Fibroblast of skin of right biceps (primary cell): Measurements from ENCODE around the gene PANK4.

Experiments used
- DNase-seq: peaks from one replicate; pipeline ENCODE4 v3.0.0-alpha.2; 2013

The PANK4 gene

DNA sequence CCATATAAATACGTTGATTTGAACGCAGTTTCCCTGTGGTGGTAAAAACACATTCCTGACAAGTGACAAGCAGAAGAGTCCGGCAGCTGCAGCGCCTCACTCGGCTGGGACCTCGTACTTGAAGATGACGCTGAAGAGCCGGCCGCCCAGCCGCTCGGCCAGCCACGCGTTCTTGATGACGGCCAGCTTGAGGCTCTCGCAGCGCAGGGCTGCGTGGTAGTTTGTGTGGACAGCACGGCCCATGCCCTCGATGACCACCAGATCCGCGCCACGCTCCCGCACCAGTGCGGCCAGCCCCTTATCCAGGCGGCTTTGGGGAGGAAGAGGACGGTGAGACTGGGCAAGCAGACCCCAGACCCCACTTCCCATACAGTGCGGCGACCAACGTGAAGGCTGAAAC, 17.6 kb downstream of the PANK4 start:
- no peak for DNase-seq

DNA sequence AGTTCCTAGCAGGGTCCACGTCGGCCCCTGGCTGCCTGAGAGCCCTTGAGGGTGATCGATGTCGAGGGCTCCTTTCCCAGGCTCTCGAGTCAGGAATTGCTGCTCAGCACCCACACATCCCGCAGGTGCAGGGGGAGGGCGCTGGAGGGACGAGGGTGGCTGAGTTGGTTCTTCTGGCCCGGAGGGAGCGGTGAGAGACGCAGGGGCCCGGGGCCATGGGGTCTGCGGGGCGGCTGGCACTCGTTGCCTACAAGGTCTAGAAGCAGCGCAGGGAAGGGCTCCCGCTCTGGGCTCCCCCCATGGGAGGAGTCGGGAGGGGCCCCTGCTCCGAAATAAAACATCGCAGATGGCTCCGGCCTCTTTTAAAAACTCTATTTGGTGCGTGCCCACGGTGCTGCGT, 18.2 kb downstream of the PANK4 start:
- no peak for DNase-seq

DNA sequence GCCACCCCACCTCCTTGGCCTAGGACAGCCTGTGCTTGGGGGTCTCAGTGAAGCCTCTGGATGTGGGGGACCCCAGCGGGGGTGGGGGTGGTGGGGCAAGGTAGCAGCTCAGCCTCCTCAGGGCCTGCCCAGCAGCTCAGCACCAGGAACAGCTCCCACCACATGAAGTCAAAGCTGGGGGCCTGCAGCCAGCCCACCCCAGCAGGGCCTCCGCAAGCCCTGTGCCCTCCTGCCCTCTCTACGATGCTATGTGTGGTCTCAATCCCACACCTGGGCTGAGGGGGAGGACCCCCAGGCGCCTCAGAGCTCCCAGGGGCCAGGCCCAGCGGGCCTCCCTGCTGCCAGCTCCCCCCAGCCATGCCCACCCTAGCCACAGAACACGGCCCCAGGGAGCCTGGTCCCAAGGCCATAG, 18.6 kb downstream of the PANK4 start:
- no peak for DNase-seq

DNA sequence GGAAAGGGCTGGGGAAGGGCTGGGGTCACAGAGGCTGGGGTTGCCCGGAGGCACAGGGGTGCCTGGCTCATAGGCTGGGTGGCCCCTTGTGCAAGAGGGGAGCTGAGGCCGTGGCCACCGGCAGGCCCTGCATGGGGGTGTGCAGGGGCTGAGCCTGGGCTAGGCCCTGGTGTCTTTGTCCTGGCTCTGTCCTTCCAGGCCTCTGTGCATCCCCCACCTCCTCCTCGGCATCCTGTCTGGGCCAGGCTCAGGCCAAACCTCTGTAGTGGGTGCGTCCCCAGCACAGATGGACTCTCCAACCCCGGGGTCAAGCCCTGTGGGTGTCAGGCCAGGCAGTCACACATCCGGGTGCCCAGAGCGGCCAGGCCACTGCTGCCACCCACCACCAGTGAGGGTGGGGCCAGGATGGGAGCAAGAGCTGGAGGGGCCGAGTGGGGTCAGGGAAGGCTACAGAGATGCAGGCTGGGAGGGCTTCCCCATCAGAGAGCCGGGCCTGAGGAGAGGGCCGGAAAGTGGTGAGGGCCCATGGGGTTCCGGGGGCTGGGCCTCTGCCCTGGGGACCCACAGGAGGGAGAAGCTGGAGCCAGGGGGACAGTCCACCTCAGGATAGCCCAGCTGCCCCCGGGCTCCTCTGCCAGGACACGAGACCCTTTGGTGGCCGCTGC, 19.4 kb downstream of the PANK4 start:
- DNase-seq, result no peak

DNA sequence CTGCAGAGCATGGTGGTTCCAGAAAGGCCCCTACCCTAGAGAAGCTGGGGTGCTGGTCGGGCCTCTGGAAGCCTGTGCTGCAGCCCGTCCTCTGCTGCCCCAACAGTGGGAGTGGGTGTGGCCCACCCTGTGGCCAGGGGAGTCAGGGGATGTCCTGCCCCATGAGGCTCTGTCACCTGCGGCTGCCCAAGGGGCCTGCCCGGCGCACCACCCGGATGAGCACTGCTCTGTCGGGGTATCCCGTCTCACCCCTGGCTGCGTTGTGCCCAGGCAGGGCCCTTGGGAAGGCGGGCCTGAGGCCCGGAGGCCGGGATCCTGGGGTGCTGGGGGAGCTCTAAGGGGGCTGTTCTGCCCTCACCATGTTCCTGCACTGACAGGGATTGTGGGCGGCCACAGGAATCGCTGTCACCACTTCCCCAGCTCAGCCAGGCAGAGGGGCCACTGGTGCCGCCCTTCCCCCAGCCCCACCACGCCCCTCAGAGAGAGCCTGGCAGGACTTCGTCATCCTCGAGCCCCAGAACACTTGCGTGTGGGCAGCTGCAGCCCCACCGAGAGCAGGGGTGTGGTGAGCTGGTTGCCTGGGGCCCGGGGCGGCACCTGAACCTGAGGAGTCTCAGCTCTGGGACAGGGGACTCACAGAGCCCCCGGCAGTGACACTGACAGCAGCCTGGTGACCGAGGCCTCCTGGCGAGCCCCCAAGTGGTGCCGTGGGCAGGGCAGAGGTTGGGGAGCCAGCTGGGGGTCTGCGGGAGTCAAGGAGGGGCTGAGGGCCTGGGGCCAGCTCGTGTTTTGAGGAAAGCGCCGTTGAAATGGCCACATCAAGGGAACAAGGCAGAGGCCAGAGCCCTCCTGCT, 20.2 kb downstream of the PANK4 start:
- DNase-seq, result no peak

DNA sequence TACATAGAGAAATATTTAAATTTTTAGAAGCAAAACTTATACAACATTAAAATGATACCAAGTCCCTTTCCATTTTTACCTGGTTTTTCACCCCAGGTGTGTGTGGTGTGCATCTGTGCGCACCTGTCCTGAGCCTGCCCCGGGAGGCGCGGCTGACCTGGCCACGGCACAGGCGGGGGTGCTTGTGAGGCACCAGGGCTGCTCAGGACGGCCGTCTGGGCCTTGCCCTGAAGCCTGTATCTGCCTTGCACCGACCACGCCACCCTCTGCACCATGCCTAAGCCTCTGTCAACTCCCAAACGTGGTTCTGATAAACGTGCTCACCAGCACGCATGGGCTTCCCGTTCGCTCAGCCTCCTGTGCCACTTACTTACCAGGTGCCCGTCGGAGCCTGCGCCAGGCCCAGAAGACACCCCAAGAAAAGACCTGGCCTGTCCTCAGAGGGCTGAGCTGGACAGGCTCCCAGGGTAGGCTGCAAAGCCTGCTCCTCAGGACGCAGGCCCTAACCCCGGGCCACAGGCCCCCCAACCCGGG, 20.9 kb downstream of the PANK4 start:
- DNase-seq, result no peak

DNA sequence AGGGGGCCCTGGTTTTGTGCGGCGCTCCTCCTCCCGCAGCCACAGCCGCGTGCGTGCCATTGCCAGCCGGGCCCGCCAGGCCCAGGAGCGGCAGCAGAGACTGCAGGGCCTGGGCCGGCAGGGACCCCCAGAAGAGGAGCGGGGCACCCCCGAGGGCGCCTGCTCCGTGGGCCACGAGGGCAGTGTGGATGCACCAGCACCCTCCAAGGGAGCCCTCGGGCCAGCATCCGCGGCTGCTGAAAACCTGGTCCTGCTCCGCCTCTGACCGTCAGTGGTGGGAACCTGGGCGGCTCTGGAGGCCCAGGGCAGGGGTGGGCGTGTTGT, 21.5 kb downstream of the PANK4 start:
- DNase-seq, result no peak

DNA sequence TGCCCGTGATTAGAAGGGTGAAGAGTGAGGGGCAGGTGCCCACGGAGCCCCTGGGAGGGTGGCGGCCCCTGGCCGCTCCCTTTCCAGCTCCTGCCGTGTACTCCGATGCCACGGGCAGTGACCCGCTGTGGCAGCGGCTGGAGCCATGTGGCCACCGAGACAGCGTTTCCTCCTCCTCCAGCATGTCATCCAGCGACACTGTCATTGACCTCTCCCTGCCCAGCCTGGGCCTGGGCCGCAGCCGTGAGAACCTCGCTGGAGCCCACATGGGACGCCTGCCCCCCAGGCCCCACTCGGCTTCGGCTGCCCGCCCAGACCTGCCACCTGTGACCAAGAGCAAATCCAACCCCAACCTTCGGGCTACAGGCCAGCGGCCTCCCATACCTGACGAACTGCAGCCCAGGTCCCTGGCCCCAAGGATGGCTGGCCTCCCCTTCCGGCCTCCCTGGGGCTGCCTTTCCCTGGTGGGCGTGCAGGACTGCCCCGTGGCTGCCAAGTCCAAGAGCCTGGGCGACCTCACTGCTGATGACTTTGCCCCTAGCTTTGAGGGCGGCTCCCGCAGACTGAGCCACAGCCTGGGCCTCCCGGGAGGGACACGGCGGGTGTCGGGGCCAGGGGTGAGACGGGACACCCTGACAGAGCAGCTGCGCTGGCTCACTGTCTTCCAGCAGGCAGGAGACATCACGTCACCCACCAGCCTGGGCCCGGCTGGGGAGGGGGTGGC, 22.0 kb downstream of the PANK4 start:
- no peak for DNase-seq

DNA sequence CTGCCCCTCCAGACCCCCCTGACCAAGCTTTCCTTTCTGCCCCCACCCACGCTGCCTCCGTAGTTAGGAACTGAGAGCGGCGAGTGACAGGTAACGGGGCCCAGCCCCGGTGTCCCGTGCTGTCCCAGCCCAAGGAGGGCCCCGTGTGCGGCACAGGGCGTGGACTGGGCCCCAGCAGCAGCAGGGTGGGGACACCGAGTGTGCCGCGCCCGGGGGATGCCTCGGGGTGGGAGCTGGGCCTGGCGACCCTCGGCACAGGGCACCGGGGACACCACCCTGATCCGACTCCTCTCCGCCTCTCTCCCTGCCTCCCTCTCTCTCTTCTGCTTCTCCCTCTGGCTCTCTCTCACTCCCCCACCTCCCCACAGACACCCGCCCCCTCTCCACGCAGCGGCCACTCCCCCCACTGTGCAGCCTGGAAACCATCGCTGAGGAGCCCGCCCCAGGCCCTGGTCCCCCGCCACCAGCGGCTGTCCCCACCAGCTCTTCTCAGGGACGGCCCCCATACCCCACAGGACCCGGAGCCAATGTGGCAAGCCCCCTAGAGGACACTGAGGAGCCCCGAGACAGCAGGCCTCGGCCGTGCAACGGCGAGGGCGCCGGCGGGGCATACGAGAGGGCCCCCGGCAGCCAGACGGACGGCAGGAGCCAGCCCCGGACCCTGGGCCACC, 22.7 kb downstream of the PANK4 start:
- DNase-seq, result no peak

DNA sequence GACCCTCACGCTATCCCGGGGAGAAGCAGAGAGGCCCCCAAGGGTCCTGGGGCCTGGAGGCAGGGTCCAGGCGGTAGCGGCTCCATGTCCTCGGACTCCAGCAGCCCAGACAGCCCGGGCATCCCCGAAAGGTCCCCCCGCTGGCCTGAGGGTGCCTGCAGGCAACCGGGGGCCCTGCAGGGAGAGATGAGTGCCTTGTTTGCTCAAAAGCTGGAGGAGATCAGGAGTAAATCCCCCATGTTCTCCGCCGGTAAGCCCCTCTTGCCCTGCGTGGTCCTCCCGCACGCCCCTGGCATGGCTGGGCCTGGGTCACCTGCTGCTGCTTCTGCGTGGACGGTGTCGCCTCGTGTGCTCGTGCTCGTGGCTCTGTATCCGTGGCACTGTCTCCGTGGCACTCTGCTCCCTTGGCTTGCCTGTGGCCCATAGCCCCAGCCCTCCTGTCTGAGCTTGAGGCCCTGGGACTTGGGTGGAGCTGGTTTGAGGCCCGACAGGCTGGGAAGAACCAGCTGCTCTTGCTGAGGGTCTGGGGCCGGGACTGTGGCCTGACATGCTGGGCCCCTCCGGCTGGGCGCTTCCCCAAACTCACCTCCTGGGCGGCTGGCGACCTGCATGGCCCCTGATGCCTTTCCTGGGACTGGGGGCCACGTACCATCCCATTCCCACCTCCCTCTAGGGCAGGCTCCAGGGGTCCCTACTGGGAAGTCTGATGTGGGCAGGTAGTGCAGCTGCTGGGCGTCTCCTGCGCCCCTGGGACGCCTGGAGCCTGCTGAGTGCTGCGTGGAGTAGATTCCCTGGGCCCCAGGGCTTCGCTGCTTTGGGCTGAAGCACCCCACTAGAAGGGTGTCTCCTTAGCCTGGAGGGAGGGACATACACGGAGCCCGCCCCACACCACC, 23.5 kb downstream of the PANK4 start:
- DNase-seq, result no peak

DNA sequence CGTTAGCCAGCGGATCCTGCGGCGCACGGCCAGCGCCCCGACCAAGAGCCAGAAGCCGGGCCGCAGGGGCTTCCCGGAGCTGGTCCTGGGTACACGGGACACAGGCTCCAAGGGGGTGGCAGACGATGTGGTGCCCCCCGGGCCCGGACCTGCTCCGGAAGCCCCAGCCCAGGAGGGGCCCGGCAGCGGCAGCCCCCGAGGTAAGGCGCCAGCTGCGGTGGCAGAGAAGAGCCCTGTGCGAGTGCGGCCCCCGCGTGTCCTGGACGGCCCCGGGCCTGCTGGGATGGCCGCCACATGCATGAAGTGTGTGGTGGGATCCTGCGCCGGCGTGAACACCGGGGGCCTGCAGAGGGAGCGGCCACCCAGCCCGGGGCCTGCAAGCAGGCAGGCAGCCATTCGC, 24.2 kb downstream of the PANK4 start:
- DNase-seq, result no peak

DNA sequence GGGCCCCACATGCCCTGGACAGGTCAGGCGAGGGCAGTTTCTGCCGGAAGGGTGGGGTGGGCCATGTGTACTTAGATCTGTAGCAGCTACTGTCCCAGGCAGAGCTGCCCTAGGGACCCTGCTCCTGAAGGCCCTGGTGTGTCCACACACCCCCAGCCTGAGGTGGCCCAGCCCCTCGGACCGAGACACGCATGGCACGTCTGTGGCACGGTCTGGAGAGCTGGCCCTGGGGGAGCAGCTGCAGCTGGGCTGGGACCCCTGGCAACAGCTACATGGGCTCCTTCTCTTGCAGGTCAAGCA, 24.6 kb downstream of the PANK4 start:
- DNase-seq, result no peak

DNA sequence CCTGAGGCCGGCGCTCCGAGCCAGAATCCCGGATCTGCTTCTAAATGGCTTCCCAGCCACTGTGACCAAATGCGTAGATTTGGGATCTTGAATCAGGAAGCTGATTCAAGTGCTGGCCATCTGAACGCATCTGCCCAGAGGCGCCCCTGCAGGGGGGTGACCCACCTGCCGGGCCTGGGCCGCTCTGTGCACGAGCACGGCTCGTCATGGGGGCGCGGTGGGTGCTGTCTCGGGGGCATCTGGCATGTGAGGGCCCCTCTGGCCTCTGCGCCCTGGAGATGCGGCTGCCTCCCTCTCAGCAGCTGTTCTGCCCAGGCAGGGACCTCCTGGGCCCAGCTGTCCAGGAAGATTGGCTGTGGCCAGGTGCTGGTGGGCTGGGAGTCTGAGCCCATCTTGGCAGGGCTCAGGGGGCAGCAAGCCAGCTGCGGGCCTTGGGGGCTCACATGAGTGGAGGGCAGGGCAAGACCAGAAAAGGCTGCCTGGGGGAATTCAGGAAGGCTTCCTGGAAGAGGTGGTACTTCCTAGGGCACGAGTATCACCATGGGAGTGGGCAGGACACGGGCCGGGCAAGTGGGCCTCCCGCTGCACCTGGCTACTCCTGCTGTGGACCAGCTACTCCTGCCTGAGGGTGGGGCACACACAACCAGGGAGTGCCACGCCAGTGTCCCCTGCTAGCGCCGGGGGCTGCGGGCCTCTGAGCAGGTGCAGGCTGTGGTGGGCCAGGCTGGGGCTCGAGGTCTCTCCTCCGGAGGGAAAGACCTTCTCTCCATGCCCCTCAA, 25.2 kb downstream of the PANK4 start:
- DNase-seq, result no peak

DNA sequence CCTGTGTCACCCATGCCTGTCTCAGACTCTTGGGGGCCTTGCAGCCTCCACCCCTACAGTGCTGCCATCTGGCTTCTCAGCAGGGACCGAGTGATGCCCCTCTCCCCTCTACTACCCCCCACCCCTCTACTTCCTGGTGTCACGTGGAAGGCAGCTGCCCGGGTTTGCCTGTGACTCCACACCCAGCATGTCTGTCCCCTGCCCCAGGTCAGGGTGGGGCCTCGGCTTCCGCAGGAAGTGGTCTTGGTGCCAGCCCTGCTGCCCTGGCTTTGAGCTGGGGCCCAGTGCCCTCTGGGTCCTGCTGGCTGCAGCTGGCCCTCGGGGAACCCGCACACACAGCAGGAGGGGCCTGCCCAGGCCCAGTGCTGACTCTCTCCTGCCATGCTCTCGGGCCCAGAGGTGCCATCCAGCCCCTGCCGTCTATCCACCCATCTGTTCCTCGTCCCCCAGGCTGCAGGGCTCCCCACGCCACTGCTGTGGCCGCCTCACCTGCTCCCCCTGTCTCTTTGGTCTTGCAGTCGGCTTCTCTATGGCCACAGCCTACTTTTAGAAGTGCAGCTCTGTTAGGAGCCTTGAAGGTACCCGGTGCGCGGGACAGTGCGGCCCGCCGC, 26.3 kb downstream of the PANK4 start:
- no peak for DNase-seq

DNA sequence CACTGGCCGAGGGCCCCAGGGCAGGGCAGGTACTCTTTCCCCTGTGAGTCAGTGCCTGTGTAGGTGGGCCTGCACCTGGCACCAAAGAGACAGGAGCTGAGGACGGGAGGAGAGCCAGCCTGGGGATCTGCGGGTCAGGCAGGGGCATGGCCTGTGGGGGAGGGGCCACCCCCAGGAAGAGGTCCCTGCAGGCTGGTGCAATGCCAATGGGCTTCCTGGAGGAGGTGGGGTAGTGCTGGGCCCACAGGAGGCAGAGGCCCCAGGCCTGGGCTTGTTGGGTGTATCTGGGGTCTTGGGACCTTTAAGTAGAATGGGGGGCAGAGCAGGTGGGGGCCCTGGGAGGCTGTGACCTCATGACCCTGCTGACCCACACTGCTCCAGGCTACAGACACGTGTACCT, 27.1 kb downstream of the PANK4 start:
- DNase-seq, result no peak

DNA sequence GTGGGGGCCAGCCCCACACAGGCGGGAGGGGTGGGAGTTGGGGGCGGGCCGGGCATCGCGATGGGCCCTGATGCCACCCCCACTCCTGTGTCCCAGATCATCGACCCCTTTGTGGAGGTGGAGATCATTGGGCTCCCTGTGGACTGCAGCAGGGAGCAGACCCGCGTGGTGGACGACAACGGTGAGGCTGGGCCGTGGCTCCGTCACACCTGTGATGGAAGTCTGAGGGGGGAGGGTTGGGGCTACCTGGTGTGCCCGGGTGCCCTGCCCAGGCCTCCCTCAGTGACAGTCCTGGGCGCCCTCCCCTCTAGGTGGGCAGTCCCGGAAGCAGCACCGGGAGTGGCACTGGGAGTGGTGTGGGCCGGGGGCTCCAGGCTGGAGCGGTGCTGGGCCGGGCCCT, 27.7 kb downstream of the PANK4 start:
- DNase-seq, result no peak

DNA sequence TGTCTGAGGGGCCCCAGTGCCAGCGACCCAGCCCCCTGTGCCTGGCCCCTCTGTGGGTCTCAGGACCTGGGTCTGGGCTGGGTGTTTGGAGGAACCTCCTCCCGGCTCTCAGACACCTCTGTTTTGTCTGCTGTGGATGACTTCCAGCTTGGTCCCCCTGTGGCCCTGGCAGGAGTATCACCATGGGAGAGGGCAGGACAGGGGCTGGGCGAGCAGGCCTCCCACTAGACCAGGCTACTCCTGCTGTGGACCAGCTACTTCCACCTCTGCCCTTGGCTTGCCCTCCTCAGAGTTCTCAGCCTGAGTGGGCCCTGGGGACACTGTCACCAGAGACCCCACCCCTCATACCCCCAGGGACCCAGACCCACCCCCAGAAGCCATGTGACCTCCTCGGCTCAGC, 28.5 kb downstream of the PANK4 start:
- DNase-seq, result no peak

DNA sequence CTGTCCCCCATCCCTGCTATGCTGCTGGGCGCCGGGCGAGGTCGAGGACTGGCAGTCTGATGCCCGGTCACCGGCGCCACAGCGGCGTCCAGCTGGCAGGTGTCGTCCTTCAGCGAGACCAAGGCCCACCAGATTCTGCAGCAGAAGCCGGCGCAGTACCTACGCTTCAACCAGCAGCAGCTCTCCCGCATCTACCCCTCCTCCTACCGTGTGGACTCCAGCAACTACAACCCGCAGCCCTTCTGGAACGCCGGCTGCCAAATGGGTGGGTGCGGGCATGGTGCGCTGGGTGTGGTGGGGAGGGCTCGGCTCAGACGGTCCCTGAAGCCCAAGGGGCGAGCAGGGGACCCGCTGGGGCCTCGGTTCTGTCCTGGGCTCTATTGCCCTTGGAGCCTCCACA, 29.6 kb downstream of the PANK4 start:
- DNase-seq, result no peak

DNA sequence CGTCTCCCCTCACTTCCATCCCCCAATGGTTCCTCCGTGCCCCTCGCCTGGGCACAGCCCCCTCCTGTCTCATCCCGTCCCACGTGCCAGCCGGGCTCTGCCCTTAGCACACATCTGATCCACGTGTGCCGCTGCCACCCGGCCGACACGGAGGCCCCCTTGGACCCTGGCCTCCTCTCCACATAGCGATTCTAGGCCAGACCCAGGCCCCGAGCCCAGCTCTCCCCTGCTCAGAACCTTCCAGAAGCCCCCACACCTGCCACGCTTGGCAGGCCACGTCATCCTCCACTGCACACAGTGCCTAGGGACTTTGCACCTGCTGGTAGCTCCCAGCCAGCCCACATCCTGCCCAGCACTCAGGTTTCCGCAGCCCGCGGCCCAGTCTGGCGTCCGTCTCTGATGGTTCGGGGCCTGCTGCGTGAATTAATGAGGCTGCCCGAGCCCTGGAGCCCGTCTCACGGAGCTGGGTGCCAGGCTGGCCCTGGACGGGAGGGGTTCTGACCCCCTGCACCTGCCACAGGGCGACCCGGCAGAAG, 30.2 kb downstream of the PANK4 start:
- no peak for DNase-seq

DNA sequence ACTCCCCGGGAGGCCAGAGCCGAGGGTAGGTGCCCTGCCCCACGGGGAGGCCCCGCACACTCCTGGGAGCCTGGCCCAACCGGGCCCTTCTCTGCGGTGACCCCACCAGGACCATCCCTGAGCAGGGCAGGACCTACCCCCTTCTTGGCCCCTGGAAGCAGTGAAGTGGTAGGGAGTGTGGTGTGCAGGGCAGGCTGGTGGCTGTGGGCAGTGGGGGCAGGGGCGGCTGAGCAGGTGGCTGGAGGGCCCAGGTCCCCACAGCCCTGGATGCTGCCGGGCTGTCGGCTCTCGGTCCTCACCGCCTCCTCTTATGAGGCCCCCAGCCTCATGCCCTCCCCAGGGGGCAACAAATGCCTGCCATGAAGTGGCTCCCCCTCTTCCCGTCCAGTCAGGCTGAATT, 30.9 kb downstream of the PANK4 start:
- no peak for DNase-seq

DNA sequence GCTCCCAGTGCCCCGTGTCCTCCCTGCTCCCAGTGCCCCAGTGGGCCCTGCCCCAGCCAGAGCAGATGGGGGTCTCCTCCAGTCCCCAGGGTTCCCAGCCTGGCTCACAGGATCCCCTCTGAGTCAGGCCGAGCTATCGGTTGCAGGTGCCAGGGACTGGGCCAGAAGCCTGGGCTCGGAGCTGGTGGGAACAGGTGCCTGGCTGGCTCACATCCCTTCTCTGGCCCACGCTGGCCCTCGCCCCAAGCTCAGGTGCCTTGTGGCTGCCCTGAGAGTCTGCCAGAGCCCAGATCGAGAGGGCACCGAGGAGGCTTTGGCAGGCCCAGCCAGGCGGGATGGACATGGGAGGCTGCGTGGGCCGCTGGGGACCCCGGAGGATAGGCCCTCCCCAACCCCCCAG, 31.4 kb downstream of the PANK4 start:
- DNase-seq, result no peak
